Measurements from ENCODE around the gene MYLK4. TPM values are rescaled to one million over a fixed set of nuclear protein-coding genes. Genes with fewer than 3 reads are reported as not detected.

Gene MYLK4
- polyA plus RNA-seq, 1 donor from 2014 or later, result 1.3 TPM

DNA sequence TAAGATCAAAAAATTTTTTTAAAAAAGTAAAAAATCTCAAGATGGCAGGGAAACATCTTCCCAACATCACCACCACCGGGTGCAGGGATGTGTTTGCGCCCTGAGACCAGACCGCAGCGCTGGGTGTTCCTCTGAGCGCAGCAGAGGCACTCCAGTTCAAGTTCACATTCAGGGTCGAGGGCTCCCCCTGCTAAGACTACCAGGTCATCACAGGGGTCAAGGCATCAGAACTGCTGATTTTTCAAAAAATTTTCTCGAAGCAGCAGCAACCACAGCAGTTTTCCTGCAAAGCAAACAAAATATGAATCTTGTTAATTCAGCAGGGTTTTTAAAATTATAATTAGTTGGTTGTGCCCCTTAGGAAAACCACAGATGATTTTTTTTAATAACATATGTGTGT, 83.1 kb downstream of the MYLK4 start:
- Histone ChIP-seq H3K36me3 (ENCODE audit: insufficient read depth, low read length) (no peaks in the 10 kb centered on the region), H3K4me3 (ENCODE audit: low read length) (no peak overlapping the region), H3F3A (ENCODE audit: insufficient read depth, low read length, poor library complexity, severe bottlenecking) (no peaks in the 10 kb centered on the region), H4K20me1 (ENCODE audit: insufficient read depth) (no peaks in the 10 kb centered on the region), H3K27ac (ENCODE audit: low read length) (no peak overlapping the region), H3K9ac (ENCODE audit: low read length) (no peak overlapping the region), H3K27me3 (ENCODE audit: insufficient read depth, low read depth, low read length) (no peaks in the 10 kb centered on the region), H3K4me2 (ENCODE audit: low read length) (no peak overlapping the region), H3K9me3 (ENCODE audit: low read length) (no peaks in the 10 kb centered on the region), H3K9me2 (ENCODE audit: insufficient read depth, low read length) (no peaks in the 10 kb centered on the region), H2AFZ (ENCODE audit: low read depth, low read length) (no peak overlapping the region), H3K79me2 (replicated peaks; ENCODE audit: insufficient read depth, low read length) (no peaks in the 10 kb centered on the region)
- no peak for TF ChIP-seq RAD21 (conservative IDR thresholded peaks at IDR 0.05)
- TF ChIP-seq POLR2AphosphoS5 (IDR thresholded peaks at IDR 0.05), result no peak
- no peak for TF ChIP-seq TAF1 (IDR thresholded peaks at IDR 0.05; ENCODE audit: low read depth)
- no peak for TF ChIP-seq SMC3 (conservative IDR thresholded peaks at IDR 0.05; ENCODE audit: poor library complexity)
- no peak for TF ChIP-seq EP300 (conservative IDR thresholded peaks at IDR 0.05; ENCODE audit: poor library complexity, severe bottlenecking)
- TF ChIP-seq REST (IDR thresholded peaks at IDR 0.05; ENCODE audit: borderline replicate concordance), result no peak
- no peak for TF ChIP-seq MXI1 (conservative IDR thresholded peaks at IDR 0.05; ENCODE audit: poor library complexity, severe bottlenecking)
- TF ChIP-seq CTCF (IDR thresholded peaks at IDR 0.05; ENCODE audit: poor library complexity, severe bottlenecking), result no peak
- no peak for TF ChIP-seq EZH2 (IDR thresholded peaks at IDR 0.05; ENCODE audit: borderline replicate concordance, insufficient read depth, low read length, poor library complexity, severe bottlenecking)

DNA sequence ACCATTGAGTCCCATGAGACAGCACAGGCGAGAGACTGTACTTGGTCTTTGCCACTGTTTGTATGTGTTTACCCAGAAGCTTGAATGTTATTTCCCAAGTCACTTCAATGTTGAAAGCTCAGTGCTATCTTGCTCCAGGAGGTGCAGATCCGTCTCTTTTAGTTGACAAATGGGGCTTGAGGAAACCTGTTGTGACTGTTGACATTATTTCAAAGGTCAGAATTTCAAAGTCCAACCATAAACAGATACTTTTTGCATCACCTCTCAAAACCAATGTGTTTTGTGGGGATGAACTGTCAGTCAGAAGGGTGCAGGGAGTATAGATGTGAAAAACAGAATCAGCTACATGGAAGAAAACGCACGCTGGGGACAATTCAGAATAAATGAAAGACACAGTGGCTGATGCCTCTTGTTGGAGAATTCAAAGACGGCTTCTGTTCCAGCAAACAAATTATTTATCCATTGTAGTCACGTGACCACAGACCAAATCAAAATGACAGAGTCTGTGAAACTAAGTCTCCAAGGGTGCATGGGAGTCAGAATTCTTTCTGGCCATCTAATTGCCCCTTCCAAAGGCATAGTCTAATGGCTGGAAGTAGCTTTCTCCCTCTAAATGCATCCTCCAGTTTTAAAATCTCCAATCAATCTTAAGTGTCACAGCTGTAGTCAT, 83.7 kb downstream of the MYLK4 start:
- Histone ChIP-seq H3K9me3 (ENCODE audit: low read length) (no peaks in the 10 kb centered on the region), H3K36me3 (ENCODE audit: insufficient read depth, low read length) (no peaks in the 10 kb centered on the region), H3K9ac (ENCODE audit: low read length) (no peak overlapping the region), H3K27ac (ENCODE audit: low read length) (no peak overlapping the region), H3K4me2 (ENCODE audit: low read length) (no peak overlapping the region), H3K4me3 (ENCODE audit: low read length) (no peak overlapping the region), H3K9me2 (ENCODE audit: insufficient read depth, low read length) (no peaks in the 10 kb centered on the region), H3K27me3 (ENCODE audit: insufficient read depth, low read depth, low read length) (no peaks in the 10 kb centered on the region), H2AFZ (ENCODE audit: low read depth, low read length) (no peak overlapping the region), H3K79me2 (replicated peaks; ENCODE audit: insufficient read depth, low read length) (no peaks in the 10 kb centered on the region), H3F3A (ENCODE audit: insufficient read depth, low read length, poor library complexity, severe bottlenecking) (no peaks in the 10 kb centered on the region), H4K20me1 (ENCODE audit: insufficient read depth) (no peaks in the 10 kb centered on the region)
- TF ChIP-seq EP300 (conservative IDR thresholded peaks at IDR 0.05; ENCODE audit: poor library complexity, severe bottlenecking), result no peak
- no peak for TF ChIP-seq RAD21 (conservative IDR thresholded peaks at IDR 0.05)
- no peak for TF ChIP-seq POLR2AphosphoS5 (IDR thresholded peaks at IDR 0.05)
- no peak for TF ChIP-seq TAF1 (IDR thresholded peaks at IDR 0.05; ENCODE audit: low read depth)
- TF ChIP-seq CTCF (IDR thresholded peaks at IDR 0.05; ENCODE audit: poor library complexity, severe bottlenecking), result no peak
- no peak for TF ChIP-seq REST (IDR thresholded peaks at IDR 0.05; ENCODE audit: borderline replicate concordance)
- no peak for TF ChIP-seq SMC3 (conservative IDR thresholded peaks at IDR 0.05; ENCODE audit: poor library complexity)
- no peak for TF ChIP-seq MXI1 (conservative IDR thresholded peaks at IDR 0.05; ENCODE audit: poor library complexity, severe bottlenecking)
- TF ChIP-seq EZH2 (IDR thresholded peaks at IDR 0.05; ENCODE audit: borderline replicate concordance, insufficient read depth, low read length, poor library complexity, severe bottlenecking), result no peak
